Articular chondrocyte of knee joint (primary cell): Measurements from ENCODE around the gene GDPD2. TPM values are rescaled to one million over a fixed set of nuclear protein-coding genes. Genes with fewer than 3 reads are reported as not detected.

Experiments
- small RNA-seq: library from RNA; depleted of rRNA; stranded (forward); fragments of <200 nt; gene quantifications from one replicate; pipeline ENCODE3, GENCODE V24; 2012
- total RNA-seq: library from RNA; depleted of rRNA; stranded (reverse); fragments of >200 nt; gene quantifications from 2 replicates; pipeline ENCODE4 v1.2.3, GENCODE V29; 2012

The GDPD2 gene
- total RNA-seq = under 0.01 TPM in 1 of 2 replicates, not detected in the other

GRCh38 chrX:70422851-70423341, at the start of gene GDPD2:
Gene GDPD2, plus strand, starts transcription at chrX:70423314. Its CDS starts 1,671 bp downstream, at chrX:70424985.

GRCh38 chrX:70444326-70444945, 21.3 kb downstream of the GDPD2 start, which contains the start of gene DLG3:
Gene DLG3, plus strand, starts transcription at chrX:70444835. Its CDS starts 367 bp downstream, at chrX:70445202.

Small RNA genes lying within 50 kb of the gene (small RNA-seq; reads per million reads assigned to genes)
- not detected for gene RNU4-81P
- gene RNY4P23 = 0.34 reads per million

Other genes with a start within 250 kb of the GDPD2 start
- not detected in 2 replicates for gene DGAT2L6, start 245.8 kb upstream of the GDPD2 start, total RNA-seq
- gene AWAT1, start 188.7 kb upstream of the GDPD2 start, total RNA-seq = not detected in 2 replicates
- gene P2RY4, start 163.1 kb upstream of the GDPD2 start, total RNA-seq = 0.43 and 0.52 TPM in 2 replicates
- gene ARR3, start 155.0 kb upstream of the GDPD2 start, total RNA-seq = not detected in 2 replicates
- gene RAB41, start 141.1 kb upstream of the GDPD2 start, total RNA-seq = not detected in 2 replicates
- 59.9 and 63.0 TPM in 2 replicates for gene PDZD11, start 133.4 kb upstream of the GDPD2 start, total RNA-seq
- gene KIF4A, start 133.2 kb upstream of the GDPD2 start, total RNA-seq = 6.9 and 10.4 TPM in 2 replicates
- gene DLG3, start 21.5 kb downstream of the GDPD2 start, total RNA-seq = 6.0 and 11.6 TPM in 2 replicates